GM19395 (cell line): Measurements from ENCODE around the gene RFXAP.

Experiments used
- ATAC-seq: cut with Tn5 transposase; IDR thresholded peaks from one replicate; pipeline ENCODE4 v1.9.1; 2021; ENCODE audit warnings: mild to moderate bottlenecking, moderate library complexity; ENCODE audit not compliant: unreplicated experiment

RFXAP gene

DNA sequence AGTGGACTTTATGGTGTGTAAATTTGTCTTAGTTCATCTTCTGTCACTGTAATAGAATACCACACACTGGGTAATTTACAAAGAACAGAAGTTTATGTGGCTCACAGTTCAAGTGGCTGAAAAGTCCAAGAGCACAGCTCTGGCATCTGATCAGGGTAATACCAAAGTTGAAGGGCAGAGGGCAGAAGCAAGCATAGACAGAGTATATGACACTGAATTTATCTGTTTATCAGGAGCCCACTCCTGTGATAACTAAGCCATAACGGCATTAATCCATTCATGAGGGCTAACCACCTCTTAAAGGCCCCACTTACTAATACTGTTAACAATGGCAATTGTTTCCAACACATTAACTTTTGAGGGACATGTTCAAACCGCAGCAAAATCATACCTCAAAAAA is 4.0 kb upstream of the RFXAP start:
- no peak for ATAC-seq

- ATAC-seq, result peak; percentile 2
Measured at GRCh38 chr13:36817996-36818803, 822 bp upstream of the RFXAP start.

DNA sequence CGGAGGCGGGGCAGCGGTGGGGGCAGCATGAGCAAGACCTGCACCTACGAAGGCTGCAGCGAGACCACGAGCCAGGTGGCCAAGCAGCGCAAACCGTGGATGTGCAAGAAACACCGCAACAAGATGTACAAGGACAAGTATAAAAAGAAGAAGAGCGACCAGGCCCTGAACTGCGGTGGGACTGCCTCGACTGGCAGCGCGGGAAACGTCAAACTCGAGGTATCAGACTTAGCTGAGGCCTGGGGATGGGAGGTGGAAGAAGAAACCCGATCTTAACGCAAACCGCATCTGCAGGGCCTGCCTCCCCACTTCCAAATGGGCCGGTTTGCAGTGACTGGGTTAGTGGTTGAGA is 693 bp downstream of the RFXAP start:
- peak; percentile 31 for ATAC-seq

- peak; percentile 58 for ATAC-seq
Measured at GRCh38 chr13:36820222-36820621, 1.2 kb downstream of the RFXAP start.

DNA sequence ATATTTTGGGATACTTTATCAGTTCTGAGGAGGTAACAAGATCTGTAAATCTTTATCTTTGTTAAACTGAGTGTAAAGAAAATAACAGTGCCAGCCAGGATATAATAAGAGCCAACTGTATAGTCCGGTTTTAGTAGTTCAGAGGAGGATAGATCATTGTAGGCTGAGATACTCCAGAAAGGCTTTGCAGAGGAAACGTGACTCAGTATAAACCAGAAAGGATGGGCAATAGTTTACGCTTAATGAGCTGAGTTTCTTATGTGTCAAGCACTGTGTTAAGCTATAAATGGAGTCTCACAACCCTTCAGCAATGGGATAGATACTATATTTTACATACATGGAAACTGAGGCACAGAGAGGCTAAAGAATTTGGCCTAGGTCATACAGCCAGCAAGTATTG is 3.8 kb downstream of the RFXAP start:
- no peak for ATAC-seq

GRCh38 chr13:36829753-36830152 is 10.7 kb downstream of the RFXAP start:
- no peak for ATAC-seq

- ATAC-seq, result no peak
Measured at GRCh38 chr13:36831291-36831690, 12.3 kb downstream of the RFXAP start.

DNA sequence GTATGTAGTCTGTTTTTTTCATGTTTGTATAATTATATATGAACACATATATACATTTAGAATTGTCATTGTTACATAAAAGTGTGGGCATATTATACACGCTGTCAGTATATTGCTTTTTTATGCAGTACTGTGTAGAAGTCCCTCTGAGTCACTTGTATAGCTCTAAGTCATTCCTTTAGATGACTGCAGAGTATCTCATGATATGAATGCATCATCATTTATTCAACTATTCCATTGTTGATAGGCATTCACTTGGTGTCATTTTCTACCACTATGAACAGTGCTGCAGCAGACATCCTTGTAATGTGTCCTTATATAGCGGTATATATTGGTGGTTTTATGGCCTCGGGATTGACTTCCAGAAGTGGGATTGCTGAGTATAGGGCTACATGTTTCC is 15.3 kb downstream of the RFXAP start:
- ATAC-seq, result no peak

- no peak for ATAC-seq
Measured at GRCh38 chr13:36837354-36838092, 18.5 kb downstream of the RFXAP start.

DNA sequence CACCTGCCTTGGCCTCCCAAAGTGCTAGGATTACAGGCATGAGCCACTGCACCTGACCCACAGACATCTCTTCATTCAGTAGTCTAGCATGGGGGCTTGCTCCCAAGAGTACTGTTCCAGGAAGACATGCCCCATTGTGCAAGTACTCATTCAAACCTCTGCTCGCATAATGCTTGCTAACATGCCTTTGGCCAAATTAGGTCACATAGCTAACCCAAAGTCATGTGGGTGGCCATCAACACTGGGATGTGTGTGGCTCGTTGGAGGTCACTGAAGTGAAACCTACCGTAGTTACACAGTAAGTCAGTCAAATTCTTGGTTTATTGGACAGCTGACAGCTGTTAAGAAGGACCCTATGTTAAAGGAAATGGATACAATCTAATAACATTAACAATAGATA is 20.3 kb downstream of the RFXAP start:
- no peak for ATAC-seq

DNA sequence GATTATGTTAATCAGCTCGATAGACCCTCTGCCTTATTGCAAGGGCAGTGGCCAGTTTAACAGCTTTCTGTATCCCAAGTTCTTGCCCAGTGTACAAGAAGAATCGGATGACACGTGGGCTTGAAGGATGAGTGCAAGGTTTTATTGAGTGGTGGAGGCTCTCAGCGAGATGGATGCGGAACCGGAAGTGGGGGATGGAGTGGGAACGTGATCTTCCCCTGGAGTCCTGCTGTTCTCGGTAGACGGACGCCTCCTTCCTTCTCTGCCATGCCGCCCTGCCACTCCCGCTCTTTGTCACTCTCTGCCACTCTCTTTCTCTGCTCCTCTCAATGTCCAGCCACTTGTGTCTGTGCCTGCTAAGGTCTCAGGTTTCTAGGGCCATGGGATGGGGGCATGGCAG is 21.0 kb downstream of the RFXAP start:
- ATAC-seq, result no peak

- ATAC-seq, result no peak
Measured at GRCh38 chr13:36840718-36841250, 21.8 kb downstream of the RFXAP start.

DNA sequence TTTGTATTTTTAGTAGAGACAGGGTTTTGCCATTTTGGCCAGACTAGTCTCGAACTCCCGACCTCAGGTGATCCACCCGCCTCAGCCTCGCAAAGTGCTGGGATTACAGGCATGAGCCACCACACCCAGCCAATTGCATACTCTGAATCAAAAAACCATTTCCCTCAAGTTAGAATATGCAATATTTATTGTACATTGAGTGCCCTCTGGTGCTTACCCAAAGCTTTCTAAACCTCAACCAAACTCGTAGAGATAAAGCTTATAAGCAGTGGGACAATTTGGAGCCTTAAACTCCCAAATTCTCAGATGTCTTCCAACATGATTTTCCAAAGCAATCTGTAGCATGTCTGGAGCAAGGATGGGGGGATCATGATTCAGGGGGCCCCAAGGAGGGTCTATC is 22.4 kb downstream of the RFXAP start:
- ATAC-seq, result no peak

- ATAC-seq, result no peak
Measured at GRCh38 chr13:36847606-36848005, 28.6 kb downstream of the RFXAP start.

- no peak for ATAC-seq
Measured at GRCh38 chr13:36848199-36848982, 29.4 kb downstream of the RFXAP start.

DNA sequence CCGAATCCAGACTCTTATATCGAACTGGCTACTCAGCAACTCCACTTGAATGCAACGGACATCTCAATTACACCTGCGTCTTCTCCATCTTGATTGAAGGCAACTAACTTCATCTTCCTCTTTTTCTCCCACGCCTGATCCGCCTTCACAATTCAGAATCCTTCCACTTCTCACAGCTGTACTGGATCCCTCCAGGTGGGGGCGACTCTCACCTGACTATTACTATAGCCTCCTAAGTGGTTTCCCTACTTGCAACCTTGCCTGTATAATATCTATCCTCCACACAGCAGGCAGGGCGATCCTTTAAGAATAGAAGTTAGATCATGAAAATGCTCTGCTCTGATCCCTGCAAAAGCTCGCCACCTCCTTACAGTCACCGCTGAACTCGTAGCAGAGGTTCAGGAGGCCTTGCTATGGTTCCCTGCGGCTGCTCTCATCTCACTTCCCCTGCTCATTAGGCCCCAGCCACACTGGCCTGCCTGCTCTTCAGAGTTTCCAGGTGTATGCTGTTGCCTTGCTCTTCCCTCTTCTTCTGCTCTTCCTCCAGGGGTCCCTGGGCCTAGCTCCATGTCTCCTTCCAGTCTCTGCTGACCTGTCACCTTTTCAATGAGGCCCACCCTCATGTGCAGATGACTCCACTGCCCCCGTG is 31.9 kb downstream of the RFXAP start:
- no peak for ATAC-seq

- no peak for ATAC-seq
Measured at GRCh38 chr13:36857253-36857652, 38.2 kb downstream of the RFXAP start.

DNA sequence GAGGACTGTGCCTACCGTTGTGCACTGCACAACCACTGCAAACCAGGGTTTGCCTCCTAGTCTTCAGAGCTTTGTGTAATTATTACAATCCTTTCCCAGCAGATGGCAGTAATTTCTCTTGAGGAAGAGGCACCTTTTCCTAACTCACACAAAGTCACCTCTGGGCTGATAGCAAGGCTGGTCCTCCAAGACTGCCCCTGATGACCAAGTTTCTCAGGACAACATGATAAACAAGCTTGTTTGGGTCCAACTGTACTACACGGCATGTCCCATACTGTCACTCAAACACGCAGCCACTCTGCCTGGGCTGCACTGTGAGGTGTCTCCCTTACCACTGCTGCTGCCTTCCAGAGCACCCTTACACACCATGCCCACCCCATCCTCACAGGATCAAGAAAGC is 39.3 kb downstream of the RFXAP start:
- peak; percentile 76 for ATAC-seq

DNA sequence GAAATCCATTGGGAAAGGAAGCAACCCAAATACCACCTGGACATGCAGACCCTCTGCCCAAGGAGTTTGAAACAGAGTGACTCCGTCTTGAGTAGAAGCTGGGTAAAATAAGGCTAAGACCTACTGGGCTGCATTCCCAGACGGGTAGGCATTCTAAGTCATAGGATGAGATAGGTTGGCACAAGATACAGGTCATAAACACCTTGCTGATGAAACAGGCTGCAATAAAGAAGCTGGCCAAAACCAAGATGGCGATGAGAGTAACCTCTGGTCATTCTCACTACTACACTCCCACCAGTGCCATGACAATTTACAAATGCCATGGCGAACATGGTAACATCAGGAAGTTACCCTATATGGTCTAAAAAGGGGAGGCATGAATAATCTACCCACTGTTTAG is 40.2 kb downstream of the RFXAP start:
- no peak for ATAC-seq

DNA sequence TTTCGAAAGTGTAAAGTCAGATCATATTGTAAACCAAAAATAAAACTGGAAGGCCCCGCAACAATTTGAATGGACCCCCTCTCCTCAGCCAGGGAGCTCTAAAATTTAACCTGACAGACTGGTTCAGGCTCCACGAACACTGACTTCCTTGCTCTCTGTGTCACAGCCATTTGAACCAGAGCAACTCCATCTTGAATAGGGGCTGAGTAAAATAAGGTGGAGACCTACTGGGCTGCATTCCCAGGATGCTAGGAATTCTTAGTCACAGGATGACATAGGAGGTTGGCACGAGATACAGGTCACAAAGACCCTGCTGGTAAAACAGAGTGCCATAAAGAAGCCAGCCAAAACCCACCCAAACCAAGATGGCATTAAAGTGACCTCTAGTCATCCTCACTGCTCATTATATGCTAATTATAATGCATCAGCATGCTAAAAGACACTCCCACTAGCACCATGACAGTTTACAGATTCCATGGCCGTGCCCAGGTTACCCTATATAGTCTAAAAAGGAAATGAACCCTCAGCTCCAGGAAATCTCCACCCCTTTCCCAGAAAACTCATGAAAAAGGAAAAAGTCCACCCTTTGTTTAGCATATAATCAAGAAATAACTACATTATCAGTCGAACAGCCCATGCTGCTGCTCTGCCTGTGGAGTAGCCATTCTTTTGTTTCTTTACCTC is 43.1 kb downstream of the RFXAP start:
- ATAC-seq, result no peak
